Keratinocyte (primary cell): ENCODE results near the gene HS3ST2.

ENCODE experiments used
- EZH2 ChIP-seq: IDR thresholded peaks from one replicate; pipeline ENCODE4 v1.6.1; 2012; ENCODE audit warnings: inconsistent platforms, mild to moderate bottlenecking, low read length, moderate library complexity
- TF ChIP-seq, protein P1 (sequence below), 3 experiments: IDR thresholded peaks in 1 of 3; conservative IDR thresholded peaks in 1 of 3; optimal IDR thresholded peaks in 1 of 3; 2 replicates in 2 of 3; 3 replicates in 1 of 3; pipeline versions ENCODE3 to v1.5.1; 2011; ENCODE audit warnings: low read length in 3 of 3, mild to moderate bottlenecking in 3 of 3, moderate library complexity in 2 of 3, control low read depth in 1 of 3, inconsistent platforms in 1 of 3; ENCODE audit not compliant: insufficient read depth in 2 of 3; ENCODE audit errors: extremely low read depth in 1 of 3

DNA sequence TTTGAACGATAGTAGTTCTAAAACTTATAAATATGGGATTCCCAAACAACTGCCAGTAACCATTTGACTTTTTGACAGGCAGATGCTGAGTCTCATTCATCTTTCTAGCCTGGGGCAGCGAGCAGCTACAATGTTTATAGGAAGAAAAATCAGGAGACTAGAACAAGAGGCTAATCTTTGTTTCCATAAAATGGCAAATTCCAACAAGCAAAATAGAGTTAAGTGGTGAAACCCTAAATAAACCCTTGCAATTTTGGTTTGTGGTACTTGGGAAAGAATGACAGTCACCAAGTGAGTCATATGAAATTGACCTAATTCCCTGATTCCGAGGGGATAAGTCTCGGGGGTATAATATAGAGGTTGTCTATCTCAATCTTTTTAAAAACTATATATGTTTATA, 27.3 kb upstream of the HS3ST2 start:
- TF ChIP-seq, protein P1, sequence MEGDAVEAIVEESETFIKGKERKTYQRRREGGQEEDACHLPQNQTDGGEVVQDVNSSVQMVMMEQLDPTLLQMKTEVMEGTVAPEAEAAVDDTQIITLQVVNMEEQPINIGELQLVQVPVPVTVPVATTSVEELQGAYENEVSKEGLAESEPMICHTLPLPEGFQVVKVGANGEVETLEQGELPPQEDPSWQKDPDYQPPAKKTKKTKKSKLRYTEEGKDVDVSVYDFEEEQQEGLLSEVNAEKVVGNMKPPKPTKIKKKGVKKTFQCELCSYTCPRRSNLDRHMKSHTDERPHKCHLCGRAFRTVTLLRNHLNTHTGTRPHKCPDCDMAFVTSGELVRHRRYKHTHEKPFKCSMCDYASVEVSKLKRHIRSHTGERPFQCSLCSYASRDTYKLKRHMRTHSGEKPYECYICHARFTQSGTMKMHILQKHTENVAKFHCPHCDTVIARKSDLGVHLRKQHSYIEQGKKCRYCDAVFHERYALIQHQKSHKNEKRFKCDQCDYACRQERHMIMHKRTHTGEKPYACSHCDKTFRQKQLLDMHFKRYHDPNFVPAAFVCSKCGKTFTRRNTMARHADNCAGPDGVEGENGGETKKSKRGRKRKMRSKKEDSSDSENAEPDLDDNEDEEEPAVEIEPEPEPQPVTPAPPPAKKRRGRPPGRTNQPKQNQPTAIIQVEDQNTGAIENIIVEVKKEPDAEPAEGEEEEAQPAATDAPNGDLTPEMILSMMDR (optimal IDR thresholded peaks at IDR 0.05 in 1 of 3, IDR thresholded peaks at IDR 0.05 in 1 of 3, conservative IDR thresholded peaks at IDR 0.05 in 1 of 3; ENCODE audit: extremely low read depth in 1 of 3, insufficient read depth in 2 of 3, low read length in 3 of 3): no peak
- TF ChIP-seq EZH2: no peak
